H1 (cell line): ENCODE results near the gene RBMY1D. TPM values are rescaled to one million over a fixed set of nuclear protein-coding genes. Genes with fewer than 3 reads are reported as not detected.
"Not testable (repeated sequence)": the region's sequence is repeated elsewhere in the genome, so short reads cannot be mapped to it uniquely, and the experiment has no call there.

ENCODE experiments used
- CTCF ChIA-PET: fragments of 300-600 bp; sonication (Branson Sonifier 250); formaldehyde crosslinking; loops from one replicate; lab custom pipeline; 2021; ENCODE audit not compliant: partially characterized antibody; lab: Charles Lee
- POLR2A ChIA-PET: fragments of 300-600 bp; sonication (Branson Sonifier 250); formaldehyde crosslinking; loops from one replicate; lab custom pipeline; 2021; ENCODE audit warnings: inconsistent platforms; ENCODE audit not compliant: partially characterized antibody; lab: Charles Lee
- DNase-seq, 2 experiments: peaks; one replicate each; pipeline versions ENCODE4 v3.0.0 to v3.0.0-alpha.2; 2010 to 2022; ENCODE audit warnings: low spot score in 2 of 2, low read depth in 1 of 2, mixed read lengths in 1 of 2
- FAIRE-seq: peaks from 2 replicates; lab custom pipeline; 2011; peaks lifted over from hg19 to GRCh38; lab: Jason Lieb, UNC
- H2AFZ ChIP-seq: 2 replicates; pipeline ENCODE4 v1.8.1; 2012; ENCODE audit warnings: low read length, inconsistent platforms
- H2AK5ac ChIP-seq: 2 replicates; pipeline ENCODE4 v1.6.1; 2013; ENCODE audit warnings: low read depth, low read length
- H2BK120ac ChIP-seq: replicated peaks from 2 replicates; pipeline ENCODE3; 2013; ENCODE audit warnings: low read depth, low read length, inconsistent platforms
- H2BK12ac ChIP-seq: 2 replicates; pipeline ENCODE4 v1.6.1; 2013; ENCODE audit warnings: low read depth, low read length
- H2BK15ac ChIP-seq: 2 replicates; pipeline ENCODE4 v1.6.1; 2013; ENCODE audit warnings: low read length
- H2BK20ac ChIP-seq: 2 replicates; pipeline ENCODE4 v1.6.1; 2013; ENCODE audit warnings: low read length
- H2BK5ac ChIP-seq: 2 replicates; pipeline ENCODE4 v1.6.1; 2013; ENCODE audit warnings: low read depth, low read length
- H3K14ac ChIP-seq: 2 replicates; pipeline ENCODE4 v1.6.1; 2013; ENCODE audit warnings: inconsistent platforms; ENCODE audit not compliant: insufficient read length
- H3K18ac ChIP-seq: 2 replicates; pipeline ENCODE4 v1.6.1; 2013; ENCODE audit warnings: low read length; ENCODE audit errors: extremely low read depth
- H3K23ac ChIP-seq: 2 replicates; pipeline ENCODE4 v1.6.1; 2013; ENCODE audit warnings: inconsistent platforms; ENCODE audit not compliant: insufficient read length
- H3K23me2 ChIP-seq: 2 replicates; pipeline ENCODE4 v1.6.1; 2013; ENCODE audit warnings: low read depth, low read length
- H3K27ac ChIP-seq: 2 replicates; pipeline ENCODE4 v1.6.1; 2011; ENCODE audit warnings: low read depth, low read length, inconsistent platforms
- H3K27me3 ChIP-seq, 4 experiments: replicated peaks in 1 of 4; 1 replicate in 1 of 4; 2 replicates in 3 of 4; pipeline versions ENCODE4 v1.6.1 to v1.8.1; 2011 to 2013; ENCODE audit warnings: low read length in 3 of 4, mild to moderate bottlenecking in 3 of 4, inconsistent platforms in 2 of 4, mixed read lengths in 2 of 4, moderate library complexity in 1 of 4; ENCODE audit not compliant: control insufficient read depth in 3 of 4, insufficient read depth in 3 of 4; ENCODE audit errors: extremely low read depth in 1 of 4
- H3K36me3 ChIP-seq, 4 experiments: 2 replicates each; pipeline versions ENCODE4 v1.6.1 to v1.8.1; 2011 to 2013; ENCODE audit warnings: mild to moderate bottlenecking in 4 of 4, low read length in 3 of 4, moderate library complexity in 2 of 4, control low read depth in 1 of 4, inconsistent platforms in 1 of 4; ENCODE audit not compliant: insufficient read depth in 4 of 4, control insufficient read depth in 2 of 4
- H3K4ac ChIP-seq: replicated peaks from 2 replicates; pipeline ENCODE3; 2013; ENCODE audit warnings: low read length, low read depth, mixed read lengths, inconsistent platforms; ENCODE audit not compliant: insufficient read length
- H3K4me1 ChIP-seq, 4 experiments: replicated peaks in 1 of 4; 1 replicate in 1 of 4; 2 replicates in 3 of 4; pipeline versions ENCODE4 v1.6.1 to v1.8.1; 2011 to 2013; ENCODE audit warnings: low read length in 3 of 4, inconsistent platforms in 2 of 4, mixed read lengths in 1 of 4; ENCODE audit not compliant: insufficient read depth in 4 of 4, control insufficient read depth in 3 of 4
- H3K4me2 ChIP-seq, 2 experiments: 2 replicates each; pipeline versions ENCODE4 v1.6.1 to v1.8.1; 2011 to 2013; ENCODE audit warnings: low read depth in 2 of 2, low read length in 2 of 2, control low read depth in 1 of 2, inconsistent platforms in 1 of 2, mild to moderate bottlenecking in 1 of 2; ENCODE audit not compliant: insufficient read depth in 1 of 2
- H3K4me3 ChIP-seq, 4 experiments: fragments of 200-600, 300-600 bp in 1 of 4; sonication (generic), shearing (Covaris generic), sonication (Bioruptor Twin) in 1 of 4; 2 replicates each; pipeline versions ENCODE4 v1.5.1 to v1.8.1; 2011 to 2016; ENCODE audit warnings: low read length in 4 of 4, low read depth in 3 of 4, control low read depth in 2 of 4, inconsistent platforms in 2 of 4, mild to moderate bottlenecking in 2 of 4, mixed read lengths in 1 of 4, moderate library complexity in 1 of 4; ENCODE audit not compliant: insufficient read depth in 2 of 4; ENCODE audit errors: extremely low read depth in 1 of 4
- H3K56ac ChIP-seq: replicated peaks from 2 replicates; pipeline ENCODE3; 2013; ENCODE audit warnings: low read depth, mild to moderate bottlenecking, mixed read lengths, low read length, inconsistent platforms; ENCODE audit not compliant: insufficient read length
- H3K79me1 ChIP-seq: 2 replicates; pipeline ENCODE4 v1.6.1; 2013; ENCODE audit warnings: low read depth, low read length, control low read depth
- H3K79me2 ChIP-seq, 2 experiments: 2 replicates each; pipeline versions ENCODE4 v1.6.1 to v1.8.1; 2012 to 2013; ENCODE audit warnings: low read length in 2 of 2, mild to moderate bottlenecking in 2 of 2, inconsistent platforms in 1 of 2; ENCODE audit not compliant: insufficient read depth in 2 of 2, control insufficient read depth in 1 of 2
- H3K9ac ChIP-seq, 4 experiments: replicated peaks in 1 of 4; 1 replicate in 1 of 4; 2 replicates in 3 of 4; pipeline versions ENCODE4 v1.6.1 to v1.8.1; 2011 to 2013; ENCODE audit warnings: low read depth in 3 of 4, low read length in 3 of 4, control low read depth in 2 of 4, mild to moderate bottlenecking in 2 of 4, moderate library complexity in 2 of 4, inconsistent platforms in 1 of 4; ENCODE audit errors: extremely low read depth in 1 of 4
- H3K9me3 ChIP-seq, 2 experiments: 2 replicates each; pipeline versions ENCODE4 v1.6.1 to v1.8.1; 2012 to 2013; ENCODE audit warnings: mild to moderate bottlenecking in 2 of 2, moderate library complexity in 2 of 2, control low read depth in 1 of 2, inconsistent platforms in 1 of 2, low read depth in 1 of 2, low read length in 1 of 2, mixed read lengths in 1 of 2; ENCODE audit not compliant: insufficient read depth in 2 of 2
- H4K20me1 ChIP-seq, 2 experiments: replicated peaks in 1 of 2; 2 replicates each; pipeline versions ENCODE3 to v1.8.1; 2011 to 2013; ENCODE audit warnings: inconsistent platforms in 2 of 2, low read length in 2 of 2, mild to moderate bottlenecking in 1 of 2; ENCODE audit not compliant: insufficient read depth in 2 of 2, control insufficient read depth in 1 of 2
- H4K5ac ChIP-seq: 2 replicates; pipeline ENCODE4 v1.6.1; 2013; ENCODE audit warnings: low read length, low read depth, mixed read lengths, inconsistent platforms; ENCODE audit not compliant: insufficient read length
- H4K8ac ChIP-seq: 2 replicates; pipeline ENCODE4 v1.8.0; 2013; ENCODE audit warnings: mild to moderate bottlenecking, moderate library complexity, low read length, inconsistent platforms; ENCODE audit not compliant: insufficient read depth; ENCODE audit errors: extremely low read depth
- H4K91ac ChIP-seq: replicated peaks from 2 replicates; pipeline ENCODE3; 2013; ENCODE audit warnings: low read length, mixed read lengths, inconsistent platforms; ENCODE audit not compliant: insufficient read length
- WGBS, 2 experiments: shearing (Covaris generic) in 1 of 2; methylation state at CpG; one replicate each; pipeline versions ENCODE4 v1.1.6 to v1.1.7; 2013 to 2015; ENCODE audit warnings: low lambda C conversion rate in 2 of 2, mixed read lengths in 2 of 2, inconsistent platforms in 1 of 2, low coverage in 1 of 2, missing lambda C conversion rate in 1 of 2; ENCODE audit not compliant: insufficient replicate concordance in 2 of 2, insufficient coverage in 1 of 2, insufficient read length in 1 of 2; ENCODE audit errors: extremely low coverage in 1 of 2, missing lambda C conversion rate in 1 of 2; 5-methylcytosine and 5-hydroxymethylcytosine counted together
- long read RNA-seq, 2 experiments: library from RNA in 1 of 2; library from capped mRNA in 1 of 2; stranded (forward); transcript quantifications; one replicate each; pipeline ENCODE4 v2.0.0, GENCODE V29; 2021; ENCODE audit warnings: inconsistent platforms in 1 of 2
- polyA minus RNA-seq, 3 experiments: library from RNA; depleted of rRNA, polyadenylated mRNA; stranded (reverse); fragments of >200 nt; gene quantifications; 1 replicate in 2 of 3; 2 replicates in 1 of 3; pipeline ENCODE4 v1.2.3, GENCODE V29; 2011
- polyA plus RNA-seq, 7 experiments: library from polyadenylated mRNA; depleted of rRNA in 3 of 7; stranded (reverse) in 5 of 7; unstranded in 2 of 7; fragments of >200 nt in 5 of 7; fragments of 200-250 nt in 2 of 7; gene quantifications; 1 replicate in 5 of 7; 2 replicates in 1 of 7; 4 replicates in 1 of 7; pipeline versions ENCODE4 v1.2.1 to v1.2.3, GENCODE V29; 2011 to 2013; ENCODE audit warnings: missing spikeins in 2 of 7, mixed read lengths in 2 of 7
- total RNA-seq: library from RNA; stranded (reverse); fragmentation: NEBNext Ultra II Directional; extraction: Animal tissue kit (Norgen Biotek cat#: 25700); gene quantifications from 2 replicates; pipeline ENCODE4 v1.2.1, GENCODE V29; 2021

RBMY1D gene
- total RNA-seq = not detected in 2 replicates
- polyA plus RNA-seq (2011; rRNA removed) = not detected in 2 replicates
- not detected for polyA plus RNA-seq (2011; cell fraction: cytosol; rRNA removed)
- not detected for polyA plus RNA-seq (2011; cell fraction: nucleus; rRNA removed)
- not detected in 4 replicates for polyA plus RNA-seq (2012, experiment 1 of 2)
- polyA plus RNA-seq (2012, experiment 2 of 2) = not detected
- polyA plus RNA-seq (2013, experiment 1 of 2) = not detected
- polyA plus RNA-seq (2013, experiment 2 of 2) = not detected
- polyA minus RNA-seq (2011; rRNA and poly(A)+ RNA removed) = not detected in 2 replicates
- not detected for polyA minus RNA-seq (2011; cell fraction: cytosol; rRNA and poly(A)+ RNA removed)
- not detected for polyA minus RNA-seq (2011; cell fraction: nucleus; rRNA and poly(A)+ RNA removed)
- long read RNA-seq, experiment 1 = 0 reads
- long read RNA-seq, experiment 2 = 0 reads

GRCh38 chrY:21894426-21894825 is at the start of gene RBMY1D:
Gene RBMY1D, minus strand, starts transcription at chrY:21894526. Its CDS starts 2,013 bp downstream, at chrY:21892513.
- H2BK20ac ChIP-seq, H3K4me3 ChIP-seq, H3K36me3 ChIP-seq, H2AK5ac ChIP-seq, H2AFZ ChIP-seq, H2BK120ac ChIP-seq, H3K27ac ChIP-seq, H3K56ac ChIP-seq, CTCF ChIA-PET, H3K9ac ChIP-seq, H3K27me3 ChIP-seq, H4K20me1 ChIP-seq, H3K9me3 ChIP-seq, H3K23me2 ChIP-seq, H3K4me1 ChIP-seq, H2BK5ac ChIP-seq, H2BK12ac ChIP-seq, H4K8ac ChIP-seq, H3K14ac ChIP-seq, H2BK15ac ChIP-seq, H3K79me1 ChIP-seq, H4K5ac ChIP-seq, POLR2A ChIA-PET, H3K23ac ChIP-seq, H4K91ac ChIP-seq, H3K18ac ChIP-seq, H3K79me2 ChIP-seq, H3K4ac ChIP-seq, FAIRE-seq, DNase-seq, H3K4me2 ChIP-seq: not testable (repeated sequence)
- no CpG with 5 or more reads among the region's 28 CpGs for WGBS, 2 experiments

GRCh38 chrY:21917932-21918331 is 23.6 kb upstream of the RBMY1D start, which contains the start of gene RBMY1E:
Gene RBMY1E, minus strand, starts transcription at chrY:21918032. Its CDS starts 1,978 bp downstream, at chrY:21916054.
- H3K23me2 ChIP-seq, H2AK5ac ChIP-seq, H3K4me3 ChIP-seq, H3K23ac ChIP-seq, H3K9me3 ChIP-seq, H3K4me1 ChIP-seq, H4K8ac ChIP-seq, H4K91ac ChIP-seq, H4K5ac ChIP-seq, CTCF ChIA-PET, H3K4me2 ChIP-seq, H3K14ac ChIP-seq, FAIRE-seq, H2AFZ ChIP-seq, H3K56ac ChIP-seq, H3K36me3 ChIP-seq, H2BK5ac ChIP-seq, H3K4ac ChIP-seq, H2BK12ac ChIP-seq, H3K27me3 ChIP-seq, H3K27ac ChIP-seq, H3K9ac ChIP-seq, DNase-seq, POLR2A ChIA-PET, H3K79me1 ChIP-seq, H4K20me1 ChIP-seq, H2BK20ac ChIP-seq, H2BK15ac ChIP-seq, H3K79me2 ChIP-seq, H3K18ac ChIP-seq, H2BK120ac ChIP-seq: not testable (repeated sequence)
- WGBS, 2 experiments = no CpG with 5 or more reads among the region's 29 CpGs
